ENCODE data around the gene ALDH1L1.

Gene ALDH1L1

GRCh38 chr3:126160243-126161210 is 19.9 kb downstream of the ALDH1L1 start:
- TF ChIP-seq ZBTB20 (tag by site-specific recombination; IDR thresholded peaks at IDR 0.05) (no peak), ZNF362 (tag by site-specific recombination; IDR thresholded peaks at IDR 0.05) (no peak), ZNF544 (tag by site-specific recombination; IDR thresholded peaks at IDR 0.05) (no peak), TSHZ1 (tag by site-specific recombination; IDR thresholded peaks at IDR 0.05; ENCODE audit: borderline replicate concordance) (no peak), ZNF529 (tag by site-specific recombination; IDR thresholded peaks at IDR 0.05; ENCODE audit: insufficient replicate concordance) (no peak), ZFP37 (tag by site-specific recombination; IDR thresholded peaks at IDR 0.05) (no peak), PRDM2 (tag by site-specific recombination; IDR thresholded peaks at IDR 0.05; ENCODE audit: borderline replicate concordance) (no peak), ZNF449 (tag by site-specific recombination; IDR thresholded peaks at IDR 0.05) (no peak), PRDM4 (tag by site-specific recombination; IDR thresholded peaks at IDR 0.05) (no peak), ZNF624 (tag by site-specific recombination; IDR thresholded peaks at IDR 0.05) (no peak), MZF1 (tag by site-specific recombination; IDR thresholded peaks at IDR 0.05; ENCODE audit: borderline replicate concordance) (no peak), ZNF701 (tag by site-specific recombination; IDR thresholded peaks at IDR 0.05) (no peak), OSR2 (tag by site-specific recombination; IDR thresholded peaks at IDR 0.05) (no peak), ZNF677 (tag by site-specific recombination; IDR thresholded peaks at IDR 0.05) (no peak), ZNF501 (tag by site-specific recombination; IDR thresholded peaks at IDR 0.05) (no peak), ZXDB (tag by site-specific recombination; IDR thresholded peaks at IDR 0.05) (no peak), ZFP3 (tag by site-specific recombination; IDR thresholded peaks at IDR 0.05; ENCODE audit: low read depth) (no peak), ZNF138 (tag by site-specific recombination; IDR thresholded peaks at IDR 0.05; ENCODE audit: borderline replicate concordance) (no peak), TCF7L2 (IDR thresholded peaks at IDR 0.05; ENCODE audit: borderline replicate concordance, low read depth, low read length) (no peak)
- Histone ChIP-seq H3K4me1 (ENCODE audit: control insufficient read depth, insufficient read depth, low read length) (no peaks in the 10 kb centered on the region), H3K9me3 (ENCODE audit: control insufficient read depth, insufficient read depth, low read depth, low read length) (no peaks in the 10 kb centered on the region), H3K36me3 (ENCODE audit: control insufficient read depth in 2 of 2, insufficient read depth in 1 of 2, low read length in 2 of 2) (no peaks in the 10 kb centered on the region), H3K27ac (ENCODE audit: extremely low read depth, low read depth, low read length) (no peak overlapping the region), H3K4me3 (ENCODE audit: low read depth, low read length) (no peak overlapping the region)
- ChIA-PET CTCF (interaction anchor here (0.6 kb wide), 1 partner anchor 9 kb away, joined by 5 read pairs; no protein-coding TSS in a partner anchor), POLR2A (no interaction called here)
